Measurements from ENCODE around the gene PLPPR3.
A peak's percentile ranks its signal among the peaks of the same experiment; 100 is the strongest.

Gene PLPPR3

GRCh38 chr19:768424-768823 is 53.3 kb downstream of the PLPPR3 start:
- peak; percentile 70 for DNase-seq (ENCODE audit: low read depth)
- H3K4me3 ChIP-seq (ENCODE audit: control insufficient read depth, low read depth, low read length): no peak overlapping the region
- TF ChIP-seq CTCF (conservative IDR thresholded peaks at IDR 0.05; ENCODE audit: control insufficient read depth, insufficient read depth, low read depth, low read length): no peak

GRCh38 chr19:765179-765738 is 56.5 kb downstream of the PLPPR3 start:
- no peak overlapping the region for H3K4me3 ChIP-seq (ENCODE audit: control insufficient read depth, low read depth, low read length)
- TF ChIP-seq CTCF (conservative IDR thresholded peaks at IDR 0.05; ENCODE audit: control insufficient read depth, insufficient read depth, low read depth, low read length): no peak
- no peak for DNase-seq (ENCODE audit: low read depth)

- no peak for DNase-seq (ENCODE audit: low read depth)
- no peak overlapping the region for H3K4me3 ChIP-seq (ENCODE audit: control insufficient read depth, low read depth, low read length)
- no peak for TF ChIP-seq CTCF (conservative IDR thresholded peaks at IDR 0.05; ENCODE audit: control insufficient read depth, insufficient read depth, low read depth, low read length)
Measured at GRCh38 chr19:764301-764700, 57.5 kb downstream of the PLPPR3 start.

- TF ChIP-seq CTCF (conservative IDR thresholded peaks at IDR 0.05; ENCODE audit: control insufficient read depth, insufficient read depth, low read depth, low read length): no peak
- no peak for DNase-seq (ENCODE audit: low read depth)
- no peak overlapping the region for H3K4me3 ChIP-seq (ENCODE audit: control insufficient read depth, low read depth, low read length)
Measured at GRCh38 chr19:763869-764268, 57.9 kb downstream of the PLPPR3 start.

GRCh38 chr19:763181-763580 is 58.6 kb downstream of the PLPPR3 start:
- no peak for DNase-seq (ENCODE audit: low read depth)
- H3K4me3 ChIP-seq (ENCODE audit: control insufficient read depth, low read depth, low read length): no peak overlapping the region
- TF ChIP-seq CTCF (conservative IDR thresholded peaks at IDR 0.05; ENCODE audit: control insufficient read depth, insufficient read depth, low read depth, low read length): no peak

Measured in fibroblast of mammary gland (primary cell).